ENCODE results near the gene SMIM43. TPM values are rescaled to one million over a fixed set of nuclear protein-coding genes. Genes with fewer than 3 reads are reported as not detected.

Gene SMIM43
- total RNA-seq, 1 experiment from 2014 or later = 0.33 TPM

DNA sequence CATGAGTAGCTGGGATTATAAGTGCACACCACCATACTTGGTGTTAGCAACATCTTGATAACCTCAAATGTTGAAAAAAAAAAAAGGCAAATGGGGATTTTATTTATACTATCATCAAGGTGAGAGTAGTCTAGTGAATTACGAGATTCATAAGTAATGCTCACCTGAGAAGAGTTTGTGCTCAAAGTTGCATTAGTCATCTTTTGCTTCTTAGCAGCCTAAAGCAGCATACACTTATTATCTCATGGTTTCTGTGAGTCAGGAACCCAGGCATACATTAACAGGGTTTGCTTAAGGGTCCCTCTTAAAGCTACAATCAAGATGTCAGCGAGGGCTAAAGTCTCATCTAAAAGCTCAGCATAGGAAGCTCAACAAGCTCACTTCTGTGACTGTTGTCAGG is 28.0 kb upstream of the SMIM43 start:
- ChIA-PET POLR2A (no interaction called here), CTCF (no interaction called here)
- no peak overlapping the region for H3K27ac Mint-ChIP-seq
- H3K9me3 Mint-ChIP-seq = no peaks in the 10 kb centered on the region
- peaks cover 24% of the 10 kb centered on the region for H3K4me1 Mint-ChIP-seq
- TF ChIP-seq TEAD4 (CRISPR knock-in tag; IDR thresholded peaks at IDR 0.05) (no peak), ZNF121 (CRISPR knock-in tag; IDR thresholded peaks at IDR 0.05) (no peak), CBFB (CRISPR knock-in tag; IDR thresholded peaks at IDR 0.05; ENCODE audit: low read depth) (no peak), CREB1 (CRISPR knock-in tag; IDR thresholded peaks at IDR 0.05) (no peak), NFE2L1 (CRISPR knock-in tag; IDR thresholded peaks at IDR 0.05) (no peak), E2F5 (CRISPR knock-in tag; IDR thresholded peaks at IDR 0.05) (no peak), SMAD4 (CRISPR knock-in tag; IDR thresholded peaks at IDR 0.05) (no peak), ATF6 (CRISPR knock-in tag; IDR thresholded peaks at IDR 0.05) (no peak), ARID4B (CRISPR knock-in tag; IDR thresholded peaks at IDR 0.05; ENCODE audit: borderline replicate concordance) (no peak), CDX4 (CRISPR knock-in tag; IDR thresholded peaks at IDR 0.05; ENCODE audit: borderline replicate concordance) (no peak)
- no peaks in the 10 kb centered on the region for H3K27me3 Mint-ChIP-seq (ENCODE audit: low read depth)
- no peaks in the 10 kb centered on the region for H3K36me3 Mint-ChIP-seq
- no peak for DNase-seq (ENCODE audit: low spot score)
- no peak overlapping the region for H3K4me3 Mint-ChIP-seq
- no peak for ATAC-seq

DNA sequence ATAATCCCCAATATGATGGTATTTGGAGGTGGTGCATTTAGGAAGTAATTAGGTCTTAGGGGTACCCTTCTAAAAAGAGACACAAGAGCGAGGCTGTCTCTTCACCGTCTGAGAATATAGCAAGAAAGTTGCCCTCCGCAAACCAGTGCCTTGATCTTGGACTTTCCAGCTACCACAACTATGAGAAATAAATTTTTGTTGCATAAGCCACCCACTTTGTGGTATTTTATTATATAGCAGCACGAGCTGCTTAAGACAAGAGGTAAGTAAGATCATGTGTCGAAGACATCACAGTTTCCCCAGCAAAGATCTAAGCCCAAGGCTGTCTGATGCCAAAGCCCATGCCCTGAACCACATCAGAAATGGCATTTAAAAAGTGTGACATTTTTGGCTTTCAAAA is 26.5 kb upstream of the SMIM43 start:
- no peak for DNase-seq (ENCODE audit: low spot score)
- TF ChIP-seq ETV6 (CRISPR knock-in tag; IDR thresholded peaks at IDR 0.05) (no peak), ZNF416 (CRISPR knock-in tag; IDR thresholded peaks at IDR 0.05) (no peak), ZNF232 (CRISPR knock-in tag; IDR thresholded peaks at IDR 0.05) (no peak), MXD4 (CRISPR knock-in tag; IDR thresholded peaks at IDR 0.05; ENCODE audit: borderline replicate concordance) (no peak), AFF4 (CRISPR knock-in tag; IDR thresholded peaks at IDR 0.05; ENCODE audit: borderline replicate concordance) (no peak), TEAD4 (CRISPR knock-in tag; IDR thresholded peaks at IDR 0.05) (no peak)
- TF ChIP-seq, protein P1, sequence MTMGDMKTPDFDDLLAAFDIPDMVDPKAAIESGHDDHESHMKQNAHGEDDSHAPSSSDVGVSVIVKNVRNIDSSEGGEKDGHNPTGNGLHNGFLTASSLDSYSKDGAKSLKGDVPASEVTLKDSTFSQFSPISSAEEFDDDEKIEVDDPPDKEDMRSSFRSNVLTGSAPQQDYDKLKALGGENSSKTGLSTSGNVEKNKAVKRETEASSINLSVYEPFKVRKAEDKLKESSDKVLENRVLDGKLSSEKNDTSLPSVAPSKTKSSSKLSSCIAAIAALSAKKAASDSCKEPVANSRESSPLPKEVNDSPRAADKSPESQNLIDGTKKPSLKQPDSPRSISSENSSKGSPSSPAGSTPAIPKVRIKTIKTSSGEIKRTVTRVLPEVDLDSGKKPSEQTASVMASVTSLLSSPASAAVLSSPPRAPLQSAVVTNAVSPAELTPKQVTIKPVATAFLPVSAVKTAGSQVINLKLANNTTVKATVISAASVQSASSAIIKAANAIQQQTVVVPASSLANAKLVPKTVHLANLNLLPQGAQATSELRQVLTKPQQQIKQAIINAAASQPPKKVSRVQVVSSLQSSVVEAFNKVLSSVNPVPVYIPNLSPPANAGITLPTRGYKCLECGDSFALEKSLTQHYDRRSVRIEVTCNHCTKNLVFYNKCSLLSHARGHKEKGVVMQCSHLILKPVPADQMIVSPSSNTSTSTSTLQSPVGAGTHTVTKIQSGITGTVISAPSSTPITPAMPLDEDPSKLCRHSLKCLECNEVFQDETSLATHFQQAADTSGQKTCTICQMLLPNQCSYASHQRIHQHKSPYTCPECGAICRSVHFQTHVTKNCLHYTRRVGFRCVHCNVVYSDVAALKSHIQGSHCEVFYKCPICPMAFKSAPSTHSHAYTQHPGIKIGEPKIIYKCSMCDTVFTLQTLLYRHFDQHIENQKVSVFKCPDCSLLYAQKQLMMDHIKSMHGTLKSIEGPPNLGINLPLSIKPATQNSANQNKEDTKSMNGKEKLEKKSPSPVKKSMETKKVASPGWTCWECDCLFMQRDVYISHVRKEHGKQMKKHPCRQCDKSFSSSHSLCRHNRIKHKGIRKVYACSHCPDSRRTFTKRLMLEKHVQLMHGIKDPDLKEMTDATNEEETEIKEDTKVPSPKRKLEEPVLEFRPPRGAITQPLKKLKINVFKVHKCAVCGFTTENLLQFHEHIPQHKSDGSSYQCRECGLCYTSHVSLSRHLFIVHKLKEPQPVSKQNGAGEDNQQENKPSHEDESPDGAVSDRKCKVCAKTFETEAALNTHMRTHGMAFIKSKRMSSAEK (CRISPR knock-in tag; IDR thresholded peaks at IDR 0.05; ENCODE audit: borderline replicate concordance) = no peak
- TF ChIP-seq, protein P2, sequence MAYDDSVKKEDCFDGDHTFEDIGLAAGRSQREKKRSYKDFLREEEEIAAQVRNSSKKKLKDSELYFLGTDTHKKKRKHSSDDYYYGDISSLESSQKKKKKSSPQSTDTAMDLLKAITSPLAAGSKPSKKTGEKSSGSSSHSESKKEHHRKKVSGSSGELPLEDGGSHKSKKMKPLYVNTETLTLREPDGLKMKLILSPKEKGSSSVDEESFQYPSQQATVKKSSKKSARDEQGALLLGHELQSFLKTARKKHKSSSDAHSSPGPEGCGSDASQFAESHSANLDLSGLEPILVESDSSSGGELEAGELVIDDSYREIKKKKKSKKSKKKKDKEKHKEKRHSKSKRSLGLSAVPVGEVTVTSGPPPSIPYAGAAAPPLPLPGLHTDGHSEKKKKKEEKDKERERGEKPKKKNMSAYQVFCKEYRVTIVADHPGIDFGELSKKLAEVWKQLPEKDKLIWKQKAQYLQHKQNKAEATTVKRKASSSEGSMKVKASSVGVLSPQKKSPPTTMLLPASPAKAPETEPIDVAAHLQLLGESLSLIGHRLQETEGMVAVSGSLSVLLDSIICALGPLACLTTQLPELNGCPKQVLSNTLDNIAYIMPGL (CRISPR knock-in tag; IDR thresholded peaks at IDR 0.05) = no peak

More for the DNA sequence above, 26.5 kb upstream of the SMIM43 start:
- Mint-ChIP-seq H3K36me3 (no peaks in the 10 kb centered on the region), H3K9me3 (no peaks in the 10 kb centered on the region), H3K4me3 (no peak overlapping the region), H3K4me1 (peaks cover 20% of the 10 kb centered on the region), H3K27ac (no peak overlapping the region), H3K27me3 (ENCODE audit: low read depth) (no peaks in the 10 kb centered on the region)
- ChIA-PET CTCF (no interaction called here), POLR2A (no interaction called here)
- ATAC-seq = no peak
